B cell (primary cell): ENCODE data around the gene MIA3. TPM values are rescaled to one million over a fixed set of nuclear protein-coding genes. Genes with fewer than 3 reads are reported as not detected.

Source experiments
- ATAC-seq: fragments of 200-7000 bp; cut with Tn5 transposase; one replicate; pipeline ENCODE4 v1.10.0; 2021; ENCODE audit warnings: low read depth, mild to moderate bottlenecking, moderate number of reproducible peaks, moderate library complexity
- CTCF ChIA-PET: fragments of 350-600 bp; sonication (Branson Sonifier 250); formaldehyde crosslinking; loops from one replicate; lab custom pipeline; 2021; ENCODE audit warnings: antibody characterized with exemption, inconsistent platforms; lab: Charles Lee
- POLR2A ChIA-PET: fragments of 350-600 bp; sonication (Branson Sonifier 250); formaldehyde crosslinking; loops from one replicate; lab custom pipeline; 2021; ENCODE audit warnings: antibody characterized with exemption; lab: Charles Lee
- DNase-seq: peaks from one replicate; pipeline ENCODE4 v3.0.0; 2013
- H2AFZ ChIP-seq: 2 replicates; pipeline ENCODE4 v1.6.1; 2012; ENCODE audit warnings: mild to moderate bottlenecking, low read depth, low read length; ENCODE audit not compliant: insufficient read depth, poor library complexity, severe bottlenecking
- H3K27ac ChIP-seq, 2 donors: 1 replicate in 1 of 2; 2 replicates in 1 of 2; pipeline ENCODE4 v1.5.1; 2012 to 2013; ENCODE audit warnings: low read length in 2 of 2, mild to moderate bottlenecking in 2 of 2, moderate library complexity in 1 of 2
- H3K27me3 ChIP-seq, 4 experiments: fragments of 200-600 bp in 1 of 4; sonication (generic) in 1 of 4; replicated peaks in 1 of 4; 1 replicate in 2 of 4; 2 replicates in 2 of 4; pipeline versions ENCODE4 v1.6.1 to v1.7.0; 2013 to 2016; ENCODE audit warnings: low read length in 3 of 4, mild to moderate bottlenecking in 2 of 4, mixed read lengths in 1 of 4, moderate library complexity in 1 of 4; ENCODE audit not compliant: insufficient read depth in 4 of 4, control insufficient read depth in 3 of 4; ENCODE audit errors: control extremely low read depth in 1 of 4
- H3K36me3 ChIP-seq, 2 experiments: replicated peaks in 1 of 2; 1 replicate in 1 of 2; 2 replicates in 1 of 2; pipeline versions ENCODE4 v1.6.1 to v1.7.1; 2013; ENCODE audit warnings: low read length in 1 of 2; ENCODE audit not compliant: insufficient read depth in 2 of 2, control insufficient read depth in 1 of 2; ENCODE audit errors: control extremely low read depth in 1 of 2, extremely low read depth in 1 of 2
- H3K4me1 ChIP-seq, 2 donors: fragments of 200-600 bp in 1 of 2; sonication (generic) in 1 of 2; 1 replicate in 1 of 2; 2 replicates in 1 of 2; pipeline versions ENCODE4 v1.5.1 to v1.6.1; 2013 to 2017; ENCODE audit warnings: low read length in 2 of 2; ENCODE audit not compliant: control insufficient read depth in 2 of 2, insufficient read depth in 2 of 2
- H3K4me2 ChIP-seq: replicated peaks from 2 replicates; pipeline ENCODE3; 2012; ENCODE audit warnings: mild to moderate bottlenecking, low read depth, low read length; ENCODE audit not compliant: poor library complexity, severe bottlenecking
- H3K4me3 ChIP-seq, 5 experiments: fragments of 200-600 bp in 1 of 5; sonication (generic) in 1 of 5; 1 replicate in 3 of 5; 2 replicates in 2 of 5; pipeline versions ENCODE4 v1.5.1 to v1.7.0; 2011 to 2016; ENCODE audit warnings: low read length in 4 of 5, mild to moderate bottlenecking in 4 of 5, low read depth in 2 of 5, control low read depth in 1 of 5, moderate library complexity in 1 of 5; ENCODE audit not compliant: insufficient read depth in 1 of 5; ENCODE audit errors: control extremely low read depth in 1 of 5, extremely low read depth in 1 of 5
- H3K79me2 ChIP-seq: fragments of 200-600 bp; sonication (generic); one replicate; pipeline ENCODE4 v1.6.0; 2016; ENCODE audit warnings: low read length; ENCODE audit not compliant: control insufficient read depth, insufficient read depth
- H3K9ac ChIP-seq: fragments of 200-600 bp; sonication (generic); 2 replicates; pipeline ENCODE4 v1.6.1; 2017; ENCODE audit warnings: mild to moderate bottlenecking, low read length, moderate library complexity
- H3K9me3 ChIP-seq, 3 donors: one replicate each; pipeline versions ENCODE4 v1.6.1 to v1.7.1; 2013; ENCODE audit warnings: low read length in 2 of 3; ENCODE audit not compliant: control insufficient read depth in 2 of 3, insufficient read depth in 1 of 3; ENCODE audit errors: control extremely low read depth in 1 of 3
- H4K20me1 ChIP-seq: 2 replicates; pipeline ENCODE4 v1.6.0; 2012; ENCODE audit warnings: mild to moderate bottlenecking, low read length; ENCODE audit not compliant: insufficient read depth, control insufficient read depth, poor library complexity, severe bottlenecking
- H3K27ac Mint-ChIP-seq: one replicate; pipeline ENCODE4 v1.8.0; 2021; ENCODE audit warnings: mixed read lengths
- H3K27me3 Mint-ChIP-seq: one replicate; pipeline ENCODE4 v1.8.0; 2021; ENCODE audit warnings: mixed read lengths
- H3K4me1 Mint-ChIP-seq: one replicate; pipeline ENCODE4 v1.8.0; 2021; ENCODE audit warnings: mixed read lengths
- H3K4me3 Mint-ChIP-seq: one replicate; pipeline ENCODE4 v1.8.0; 2021; ENCODE audit warnings: mixed read lengths
- H3K9me3 Mint-ChIP-seq: one replicate; pipeline ENCODE4 v1.8.0; 2022; ENCODE audit warnings: mixed read lengths; ENCODE audit not compliant: insufficient read depth
- EZH2 ChIP-seq: IDR thresholded peaks from 2 replicates; pipeline ENCODE4 v1.6.1; 2012; ENCODE audit warnings: borderline replicate concordance, low read depth, mild to moderate bottlenecking, moderate library complexity, low read length; ENCODE audit not compliant: insufficient read depth, poor library complexity, severe bottlenecking
- WGBS: methylation state at CpG from one replicate; pipeline ENCODE4 v1.1.5; 2013; ENCODE audit warnings: missing lambda C conversion rate; ENCODE audit not compliant: insufficient coverage; 5-methylcytosine and 5-hydroxymethylcytosine counted together
- intact Hi-C: fragments of 100-400 bp; cut with micrococcal nuclease; formaldehyde crosslinking; loops from one replicate; pipeline ENCODE4 v1.10.0; 2022
- polyA plus RNA-seq: library from polyadenylated mRNA; depleted of rRNA; stranded (reverse); fragments of >200 nt; gene quantifications from 2 replicates; pipeline ENCODE4 v1.2.3, GENCODE V29; 2012
- total RNA-seq, 2 donors: library from RNA; stranded (reverse); fragments of 120-200 nt in 1 of 2; gene quantifications; 1 replicate in 1 of 2; 2 replicates in 1 of 2; pipeline versions ENCODE4 v1.2.3 to v1.2.4, GENCODE V29; 2013 to 2022
- TF ChIP-seq, protein P1 (sequence below): fragments of 200-600 bp; IDR thresholded peaks from one replicate; pipeline ENCODE4 v1.8.0; 2022; ENCODE audit warnings: antibody characterized with exemption, mild to moderate bottlenecking

MIA3 gene
- total and polyA plus RNA-seq, 2 donors (not counting 1 experiment from before 2014, with no cell fraction given) = 69.2 to 109 TPM

DNA sequence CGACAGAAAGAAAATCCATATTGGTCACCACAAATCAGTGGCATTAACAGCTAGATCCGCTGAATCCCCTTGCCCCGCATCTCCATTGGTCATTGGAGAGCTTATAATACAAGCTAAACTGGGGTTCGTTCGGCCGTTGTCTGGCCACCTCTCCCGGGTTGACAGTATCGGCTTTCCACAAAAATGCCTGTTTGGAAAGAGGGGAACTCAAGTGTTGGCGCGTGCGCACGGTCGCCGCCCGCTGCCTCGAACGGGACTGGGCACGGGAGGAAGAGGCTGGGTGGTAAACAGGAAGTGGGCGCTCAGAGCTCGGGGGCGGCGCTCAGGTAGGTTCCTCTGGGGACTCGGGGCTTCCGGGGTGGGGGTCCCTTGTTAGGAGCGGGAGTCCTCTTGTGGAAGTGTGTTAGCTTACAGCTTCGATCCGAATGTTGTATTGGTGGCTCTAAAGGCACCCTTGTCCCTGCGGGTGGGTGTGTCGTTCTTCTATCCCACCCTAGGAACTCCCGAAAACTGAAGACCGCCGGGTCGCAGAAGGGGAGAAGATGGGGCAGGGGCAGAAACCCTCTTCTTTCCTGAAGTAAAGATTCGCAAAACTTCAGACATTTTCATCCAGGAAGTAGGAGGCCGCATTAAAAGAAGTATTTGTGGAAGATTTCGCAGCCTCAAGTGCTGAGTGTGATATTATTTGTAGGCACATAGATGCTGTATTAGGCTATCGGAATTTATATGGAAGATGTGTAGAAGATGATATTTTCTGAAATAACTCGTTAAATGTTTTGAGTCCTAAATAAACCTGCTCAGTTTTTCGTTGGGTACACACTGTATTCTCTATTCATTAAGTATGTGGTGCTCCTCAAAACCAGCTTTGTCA, 95.4 kb downstream of the MIA3 start:
- H3K79me2 ChIP-seq = peaks cover 69% of the 10 kb centered on the region
- peaks cover 22% of the 10 kb centered on the region for H4K20me1 ChIP-seq
- POLR2A ChIA-PET = interaction anchor here (0.6 to 3.8 kb wide), 14 partner anchors 13 to 971 kb away, joined by 3 to 50 read pairs (median 4); partner anchors contain the start of genes DUSP10 and FAM177B
- H2AFZ ChIP-seq = peak overlapping the region; percentile 99
- H3K9ac ChIP-seq = peak overlapping the region; percentile 86
- Mint-ChIP-seq H3K4me3 (peak overlapping the region; percentile 97), H3K27ac (peak overlapping the region; percentile 100), H3K9me3 (no peaks in the 10 kb centered on the region), H3K27me3 (no peaks in the 10 kb centered on the region), H3K4me1 (peaks cover 48% of the 10 kb centered on the region)
- peaks cover 2 to 25% of the 10 kb centered on the region in 2 experiments for H3K36me3 ChIP-seq
- DNase-seq (peak; percentile 97), ATAC-seq (peak; percentile 73)
- CTCF ChIA-PET = interaction anchor here (0.7 to 2.3 kb wide), 24 partner anchors 12 to 972 kb away, joined by 3 to 25 read pairs (median 4); partner anchors contain the start of genes DUSP10 and FAM177B
- H3K4me1 ChIP-seq = peaks cover 26 to 35% of the 10 kb centered on the region in 2 donors
- H3K27ac ChIP-seq = peak overlapping the region; percentile 97 to 99
- H3K4me3 ChIP-seq = peak overlapping the region; percentile 70 to 98 (median 81)
- no peak for TF ChIP-seq EZH2
- TF ChIP-seq, protein P1, sequence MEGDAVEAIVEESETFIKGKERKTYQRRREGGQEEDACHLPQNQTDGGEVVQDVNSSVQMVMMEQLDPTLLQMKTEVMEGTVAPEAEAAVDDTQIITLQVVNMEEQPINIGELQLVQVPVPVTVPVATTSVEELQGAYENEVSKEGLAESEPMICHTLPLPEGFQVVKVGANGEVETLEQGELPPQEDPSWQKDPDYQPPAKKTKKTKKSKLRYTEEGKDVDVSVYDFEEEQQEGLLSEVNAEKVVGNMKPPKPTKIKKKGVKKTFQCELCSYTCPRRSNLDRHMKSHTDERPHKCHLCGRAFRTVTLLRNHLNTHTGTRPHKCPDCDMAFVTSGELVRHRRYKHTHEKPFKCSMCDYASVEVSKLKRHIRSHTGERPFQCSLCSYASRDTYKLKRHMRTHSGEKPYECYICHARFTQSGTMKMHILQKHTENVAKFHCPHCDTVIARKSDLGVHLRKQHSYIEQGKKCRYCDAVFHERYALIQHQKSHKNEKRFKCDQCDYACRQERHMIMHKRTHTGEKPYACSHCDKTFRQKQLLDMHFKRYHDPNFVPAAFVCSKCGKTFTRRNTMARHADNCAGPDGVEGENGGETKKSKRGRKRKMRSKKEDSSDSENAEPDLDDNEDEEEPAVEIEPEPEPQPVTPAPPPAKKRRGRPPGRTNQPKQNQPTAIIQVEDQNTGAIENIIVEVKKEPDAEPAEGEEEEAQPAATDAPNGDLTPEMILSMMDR = peak; percentile 13
- whole genome bisulfite sequencing = 2% methylated on average over 27 of the region's 39 CpGs
- H3K27me3 ChIP-seq = no peaks in the 10 kb centered on the region
- H3K9me3 ChIP-seq = no peaks in the 10 kb centered on the region
- H3K4me2 ChIP-seq = peak overlapping the region; percentile 73
- intact Hi-C loops = loop anchor here (1.0 to 5.0 kb wide), 10 partner anchors 19 to 1643 kb away; partner anchors contain the start of genes CNIH4 and DUSP10

DNA sequence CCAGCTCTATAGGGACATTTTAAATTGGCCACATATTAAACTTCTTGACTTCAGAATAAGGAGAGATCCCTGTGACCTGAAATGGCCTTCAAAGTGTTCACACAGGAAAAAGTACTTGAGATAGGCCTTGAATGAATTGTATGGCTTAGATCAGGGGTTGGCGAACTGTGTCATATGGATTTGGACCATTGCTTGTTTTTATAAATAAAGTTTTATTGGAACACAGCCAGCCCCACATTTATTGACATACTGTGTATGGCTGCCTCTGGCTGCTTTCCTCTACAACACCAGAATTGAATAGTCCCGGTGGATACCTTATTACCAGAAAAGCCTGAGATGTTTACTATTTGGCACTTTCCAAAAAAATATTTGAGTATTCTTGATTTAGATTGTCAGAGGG, 98.5 kb downstream of the MIA3 start:
- peak overlapping the region in 1 of 2 donors; percentile 33 for H3K27ac ChIP-seq
- H3K4me1 ChIP-seq = peaks cover 10 to 13% of the 10 kb centered on the region in 2 donors
- intact Hi-C loops = no loop called here
- no peaks in the 10 kb centered on the region for H3K9me3 ChIP-seq
- H3K36me3 ChIP-seq = peaks cover 10 to 40% of the 10 kb centered on the region in 2 experiments
- WGBS = no CpG with 5 or more reads among the region's 2 CpGs
- CTCF ChIA-PET = no interaction called here
- H2AFZ ChIP-seq = no peak overlapping the region
- H4K20me1 ChIP-seq = no peaks in the 10 kb centered on the region
- H3K4me3 ChIP-seq = no peak overlapping the region
- ATAC-seq = no peak
- Mint-ChIP-seq H3K27me3 (no peaks in the 10 kb centered on the region), H3K4me3 (no peak overlapping the region), H3K4me1 (peaks cover 23% of the 10 kb centered on the region), H3K9me3 (no peaks in the 10 kb centered on the region), H3K27ac (peak overlapping the region; percentile 68)
- TF ChIP-seq, protein P1 = no peak
- no peak for TF ChIP-seq EZH2
- no peak overlapping the region for H3K9ac ChIP-seq
- no peak overlapping the region for H3K4me2 ChIP-seq
- peaks cover 59% of the 10 kb centered on the region for H3K79me2 ChIP-seq
- POLR2A ChIA-PET = no interaction called here
- no peak for DNase-seq
- no peaks in the 10 kb centered on the region for H3K27me3 ChIP-seq
